ENCODE measurements around the gene ETS1.

ETS1 gene

DNA sequence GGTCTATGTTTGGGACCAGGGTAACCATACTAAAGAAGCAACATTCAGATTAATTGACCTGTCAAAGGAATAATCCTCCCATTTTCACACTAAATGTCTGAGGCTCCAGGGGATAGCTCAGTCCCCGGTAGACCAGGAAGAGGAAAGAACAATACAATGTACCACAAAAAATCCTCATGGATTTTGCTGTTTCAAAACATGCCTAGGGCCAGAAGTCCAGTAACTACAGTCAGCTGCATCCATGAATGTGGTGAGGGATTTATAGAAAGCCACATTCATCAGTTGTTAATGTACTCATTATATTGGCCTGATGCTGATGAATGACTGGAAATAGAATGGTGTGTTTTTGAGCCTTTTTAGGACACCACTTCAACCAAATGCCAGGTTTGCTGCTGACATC, 6.9 kb upstream of the ETS1 start:
- DNase-seq (ENCODE audit: low spot score) = no peak

DNA sequence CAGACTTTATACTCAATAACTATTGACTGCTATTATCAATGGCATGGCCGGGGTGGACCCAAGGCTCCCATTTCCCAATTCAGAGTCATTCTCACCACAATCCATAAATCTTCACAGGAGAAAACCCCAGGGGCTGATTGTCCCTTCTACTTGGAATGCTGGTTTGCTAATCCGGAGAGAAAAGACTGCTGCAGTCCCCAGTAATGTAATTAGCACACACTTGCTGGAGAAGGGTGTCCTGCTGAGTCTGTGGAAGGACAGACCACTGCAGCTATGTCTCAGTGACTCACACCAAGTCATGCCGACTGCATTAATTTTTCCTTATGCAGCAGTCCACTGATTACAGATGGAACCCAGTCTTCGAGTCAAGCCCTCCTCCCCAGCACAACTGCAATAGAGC, 5.9 kb upstream of the ETS1 start:
- no peak for DNase-seq (ENCODE audit: low spot score)

DNA sequence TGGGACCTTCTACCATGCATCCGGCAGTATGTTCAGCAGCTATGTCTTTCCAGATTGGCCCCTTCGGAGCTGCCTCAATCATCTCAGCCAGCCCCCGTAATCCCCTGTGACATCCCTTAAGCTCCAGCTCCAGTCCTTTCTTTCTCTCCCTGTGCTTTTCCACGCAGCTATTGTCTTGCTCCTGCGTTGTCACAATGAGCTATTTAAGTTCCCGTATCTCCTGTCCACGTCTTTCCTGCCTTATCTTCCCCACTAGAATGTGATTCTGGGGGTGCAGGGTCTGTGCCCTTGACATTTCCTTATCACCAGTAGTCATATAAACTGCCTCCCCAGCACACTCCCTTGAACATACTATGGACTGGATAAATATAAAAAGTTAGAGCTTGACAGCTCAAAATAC, 5.1 kb upstream of the ETS1 start:
- DNase-seq (ENCODE audit: low spot score) = no peak

DNA sequence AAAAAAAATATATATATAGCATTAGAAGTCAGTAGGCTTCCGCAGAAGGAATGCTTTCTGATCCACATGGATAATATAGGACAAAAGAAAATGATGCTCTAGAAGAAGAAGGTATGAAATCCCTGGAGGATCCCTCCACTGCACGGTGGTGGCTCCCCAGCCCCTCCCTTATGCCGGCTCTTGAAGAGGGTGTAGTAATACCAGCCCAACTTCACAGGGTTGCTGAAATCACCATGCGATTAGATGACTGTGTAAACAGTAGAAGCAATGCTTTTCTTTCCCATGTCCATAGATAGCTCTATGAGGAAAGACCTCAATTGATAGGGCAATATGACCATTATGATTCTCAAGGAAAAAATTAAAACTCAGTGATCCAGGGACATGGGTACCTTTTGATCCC, 3.2 kb upstream of the ETS1 start:
- DNase-seq (ENCODE audit: low spot score) = no peak

DNA sequence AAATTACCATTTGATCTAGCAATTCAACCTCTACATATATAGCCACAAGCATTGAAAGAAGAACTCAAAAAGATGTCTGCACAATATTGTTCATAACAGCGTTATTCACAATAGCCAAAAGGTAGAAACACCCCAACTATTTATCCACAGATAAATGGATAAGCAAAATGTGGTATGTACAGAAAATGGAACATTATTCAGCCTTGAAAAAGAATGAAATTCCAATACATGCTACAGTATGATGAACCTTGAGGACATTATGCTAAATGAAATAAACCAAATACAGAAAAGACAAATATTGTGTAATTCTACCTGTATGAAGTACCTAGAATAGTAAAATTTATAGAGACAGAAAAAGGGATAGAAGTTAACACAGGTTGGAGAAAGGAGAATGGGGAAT, 2.6 kb upstream of the ETS1 start:
- DNase-seq (ENCODE audit: low spot score) = no peak

DNA sequence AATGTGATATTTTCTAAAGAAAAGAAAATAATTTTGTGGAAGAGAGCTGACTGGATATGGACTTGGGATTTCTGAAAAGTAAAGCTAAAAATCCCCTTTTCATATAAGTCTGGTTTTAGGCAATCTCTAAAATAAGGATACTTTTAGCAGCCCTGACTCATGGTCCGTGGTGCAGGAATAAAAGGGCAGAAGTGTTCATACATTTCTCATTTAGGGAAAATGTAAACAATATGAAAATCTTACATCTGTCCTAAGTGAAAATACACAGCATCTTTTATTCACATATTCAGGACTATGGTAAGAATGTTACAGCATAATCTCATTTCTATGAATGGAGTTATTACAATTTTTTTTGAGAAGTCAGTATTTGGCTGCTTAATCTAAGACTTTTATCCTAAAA, 735 bp upstream of the ETS1 start:
- DNase-seq (ENCODE audit: low spot score) = no peak

DNA sequence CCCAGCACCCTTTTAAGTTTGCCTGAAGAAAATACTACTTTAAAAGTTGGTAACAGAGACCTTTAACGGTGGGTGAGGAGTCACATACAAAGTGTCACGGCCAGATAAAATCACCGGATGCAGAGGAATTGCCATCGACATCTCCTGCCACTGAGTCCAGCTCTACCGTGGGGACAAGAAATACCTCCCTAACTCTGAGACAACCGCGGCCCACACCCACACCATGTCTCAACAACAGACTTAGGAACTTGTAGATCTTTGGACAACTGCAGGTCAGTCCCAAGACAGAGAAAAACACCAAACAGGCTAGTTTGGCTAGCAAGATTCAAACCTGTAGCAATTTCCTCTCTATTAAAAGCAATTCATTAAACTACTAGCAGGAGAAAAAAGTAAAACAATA, 669 bp downstream of the ETS1 start:
- DNase-seq (ENCODE audit: low spot score) = no peak

DNA sequence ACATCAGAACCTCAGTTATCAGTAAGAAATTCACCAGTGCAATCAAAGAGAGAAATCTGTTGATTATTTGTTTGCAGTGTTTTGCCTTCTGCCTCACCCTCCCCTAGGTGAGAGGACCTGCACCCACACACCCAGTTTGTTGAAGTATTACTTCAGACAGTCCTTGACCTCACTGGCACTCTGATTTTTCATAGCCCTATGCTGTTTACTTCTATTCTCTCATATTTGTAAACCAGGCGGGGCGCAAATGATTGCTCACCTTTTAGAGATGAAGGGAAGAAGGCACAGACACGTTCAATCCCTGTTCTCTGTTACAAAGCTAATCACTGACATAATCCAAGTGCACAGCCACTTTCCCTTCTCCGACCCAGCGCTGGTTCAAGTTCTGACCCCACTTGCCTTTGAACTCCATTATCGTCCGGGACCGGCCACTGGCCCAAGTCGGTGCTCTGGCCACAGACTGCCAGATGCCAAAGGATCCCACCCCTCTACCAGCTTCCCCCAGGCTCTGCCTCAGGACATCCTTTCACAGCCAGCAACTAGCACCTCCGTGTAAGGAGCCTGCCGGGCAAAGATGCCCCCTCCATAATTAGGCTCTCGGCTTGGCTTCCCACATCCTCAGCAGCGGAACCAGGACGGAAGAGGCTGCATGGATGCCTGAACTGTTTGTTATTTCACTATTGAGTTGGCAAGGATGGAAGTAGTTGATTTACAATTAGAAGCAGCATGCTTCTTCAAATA, 1.7 kb downstream of the ETS1 start:
- DNase-seq (ENCODE audit: low spot score) = no peak

DNA sequence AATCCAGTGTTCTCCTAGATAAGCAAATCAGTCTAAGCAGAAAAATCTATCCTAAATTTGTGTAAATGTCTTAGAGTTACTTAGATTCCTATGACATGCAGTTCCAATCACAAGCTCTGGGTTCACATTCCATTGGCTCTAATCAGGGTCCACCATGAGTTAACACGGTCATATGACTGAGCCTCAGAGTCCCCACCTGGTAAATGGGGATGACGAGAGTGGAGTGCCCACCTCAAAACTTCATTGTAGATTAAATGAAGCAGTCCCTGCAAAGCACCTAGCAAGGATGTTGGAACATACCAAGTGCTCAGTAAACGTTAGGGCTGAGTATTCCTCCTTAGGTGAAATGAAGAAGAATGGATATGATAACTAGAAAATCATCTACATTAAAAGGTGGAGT, 3.1 kb downstream of the ETS1 start:
- DNase-seq (ENCODE audit: low spot score) = no peak

DNA sequence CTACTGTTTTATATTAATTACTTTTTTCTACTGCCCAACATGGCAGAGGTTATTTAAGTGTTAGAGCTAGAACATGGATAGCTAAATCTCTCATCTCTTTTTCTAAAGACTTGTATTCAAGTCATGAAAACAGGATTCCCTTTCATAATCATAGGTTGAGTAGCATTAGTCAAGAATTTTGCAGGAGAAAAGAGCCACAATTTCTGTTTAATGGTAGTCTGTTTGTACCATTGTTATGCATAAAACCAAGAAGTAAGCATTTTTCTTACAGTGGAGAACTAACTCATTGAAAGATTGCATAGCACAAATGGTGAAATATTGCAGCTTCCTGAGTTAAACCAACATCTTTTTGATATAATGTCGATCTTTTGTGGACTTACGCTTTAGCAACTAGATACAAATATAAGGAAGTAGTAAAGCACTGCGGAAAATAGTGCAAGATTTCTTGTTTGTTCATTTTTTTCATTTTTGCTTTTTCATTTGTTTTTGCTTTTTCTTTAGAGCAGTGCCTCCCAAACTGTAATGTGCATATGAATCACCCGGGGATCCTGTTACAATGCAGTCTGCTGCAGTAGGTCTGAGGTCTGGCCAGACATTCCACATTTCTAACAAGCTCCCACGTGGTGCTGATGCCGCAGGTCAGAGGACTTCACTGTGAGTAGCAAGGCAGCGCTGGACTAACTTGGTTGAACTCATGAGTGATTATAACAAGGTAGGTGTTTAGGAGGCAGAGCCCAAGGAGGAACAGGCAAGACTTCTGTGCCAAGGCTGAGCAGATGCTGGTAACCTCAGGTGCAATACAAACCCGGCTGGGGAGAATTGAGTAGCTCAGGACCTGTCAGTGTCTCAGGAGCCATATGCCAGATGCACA, 4.6 kb downstream of the ETS1 start:
- no peak for DNase-seq (ENCODE audit: low spot score)

DNA sequence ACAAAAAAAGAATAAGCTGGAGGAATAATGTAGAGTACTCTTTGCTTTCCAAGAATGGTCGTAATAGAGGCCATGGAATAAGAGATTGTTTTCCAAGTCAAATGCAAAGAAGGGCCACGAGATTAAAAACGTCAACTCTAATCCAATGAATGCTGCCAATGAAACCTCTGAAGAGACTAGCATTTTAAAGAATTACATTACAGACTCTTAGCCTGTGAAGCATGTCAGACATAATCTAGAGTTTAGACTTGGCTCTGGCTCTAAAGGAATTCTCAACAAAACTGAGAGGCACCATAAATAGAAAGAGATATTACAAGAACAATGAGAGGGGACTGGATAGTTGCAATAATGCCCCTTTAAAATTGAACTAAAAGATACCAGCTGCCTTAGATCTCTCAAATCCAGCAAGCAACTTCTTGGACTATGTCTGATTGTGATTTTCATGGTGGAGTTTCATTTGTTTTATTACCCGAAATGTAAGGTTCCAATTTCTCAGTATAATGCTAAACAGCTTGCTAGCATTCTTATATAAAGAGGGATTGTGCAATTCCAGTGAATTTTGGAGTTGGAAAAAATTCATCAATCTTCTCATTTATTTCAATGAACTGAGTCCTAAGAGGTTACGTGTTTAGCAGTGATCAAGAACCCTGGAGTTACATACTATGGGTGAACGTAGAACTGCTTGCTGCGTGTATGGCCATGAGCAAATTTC, 5.6 kb downstream of the ETS1 start:
- DNase-seq (ENCODE audit: low spot score) = no peak

DNA sequence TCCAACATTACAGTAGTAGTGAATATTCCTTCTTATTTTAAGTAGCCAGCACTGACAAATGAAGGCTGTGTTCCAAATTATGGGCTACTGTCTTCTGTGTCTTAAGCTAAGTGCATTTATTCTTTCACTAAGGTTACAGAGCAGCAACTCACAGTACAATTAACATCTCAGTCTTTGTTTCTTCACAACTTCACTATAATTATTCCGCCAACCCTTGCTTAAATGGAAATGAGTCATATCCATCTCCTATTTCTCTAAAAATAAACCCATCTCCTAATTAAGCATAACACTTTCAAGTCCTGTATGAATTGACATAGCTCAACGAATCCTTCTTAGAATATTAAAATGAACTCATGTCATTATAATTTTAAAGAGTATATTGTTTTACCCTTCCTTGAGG, 6.7 kb downstream of the ETS1 start:
- no peak for DNase-seq (ENCODE audit: low spot score)

DNA sequence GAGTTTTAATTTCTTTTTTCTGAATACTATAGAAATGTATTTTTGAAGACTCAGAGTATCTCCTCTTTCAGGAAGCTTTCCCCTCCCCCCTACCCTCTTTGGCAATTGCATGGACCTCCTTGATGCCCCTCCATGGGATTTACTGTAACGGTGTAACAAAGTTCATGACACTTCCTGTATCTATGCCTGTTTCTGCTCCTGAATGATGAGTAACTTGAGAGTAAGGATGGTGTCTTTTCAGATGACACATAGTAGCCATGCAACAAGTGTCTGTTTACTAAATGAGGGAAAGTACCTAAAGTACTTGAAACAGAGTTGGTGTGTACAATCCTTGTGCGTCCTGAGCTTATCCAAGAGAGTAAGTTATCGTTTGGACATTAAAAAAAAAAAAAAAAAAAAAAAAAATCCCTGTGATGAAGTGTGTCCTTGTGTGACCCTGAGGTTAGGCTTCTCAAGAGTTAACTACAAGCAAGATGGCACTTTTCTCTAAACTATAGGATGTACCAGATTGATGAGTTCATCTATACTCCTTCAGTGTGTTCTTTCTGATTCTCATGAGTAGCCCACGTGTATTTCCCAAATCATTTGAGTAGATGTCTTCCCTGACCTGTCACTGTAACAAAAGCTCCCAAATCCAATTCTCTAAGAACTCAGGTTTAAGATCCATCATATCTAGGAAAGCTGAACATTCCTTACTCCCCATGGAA, 7.4 kb downstream of the ETS1 start:
- DNase-seq (ENCODE audit: low spot score) = no peak

DNA sequence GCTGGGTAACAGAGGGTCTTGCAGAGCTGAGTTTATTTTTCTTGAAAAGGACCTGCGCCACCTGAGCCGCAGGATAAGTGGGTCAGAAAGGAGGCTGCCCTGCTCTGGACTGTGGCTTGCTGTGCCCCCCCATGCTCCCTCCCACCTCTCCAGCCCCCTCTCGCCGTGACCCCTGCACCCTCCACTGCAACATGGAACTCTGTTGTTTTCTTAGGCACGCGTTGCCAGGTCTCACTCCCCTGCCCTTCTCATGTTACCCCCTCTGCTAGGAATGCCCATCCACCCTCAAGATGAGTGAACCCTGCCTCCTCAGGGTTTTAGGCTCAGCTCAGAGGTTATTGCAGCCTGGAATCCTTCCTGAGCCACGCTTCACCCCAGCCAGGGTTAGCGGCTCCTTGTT, 10.8 kb downstream of the ETS1 start:
- DNase-seq (ENCODE audit: low spot score) = no peak

DNA sequence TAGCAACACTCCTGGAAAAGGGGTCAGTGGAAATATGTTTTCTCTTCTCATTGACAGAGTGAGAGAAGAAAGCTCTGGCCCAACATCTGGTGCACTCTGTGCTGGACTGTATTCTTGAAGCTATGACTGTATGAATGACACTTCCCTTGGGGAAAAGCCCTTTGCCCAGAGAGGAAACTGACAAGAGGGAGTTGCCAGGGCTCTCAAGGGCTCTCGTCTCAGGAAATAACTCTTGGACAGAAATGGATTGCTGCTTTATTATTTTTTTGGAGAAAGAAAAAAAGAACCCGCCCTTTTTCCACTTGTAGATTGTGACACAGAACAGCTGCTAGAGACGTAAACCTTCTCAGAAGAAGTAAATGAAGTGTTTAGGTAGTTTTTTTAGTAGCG, 11.4 kb downstream of the ETS1 start:
- DNase-seq (ENCODE audit: low spot score) = no peak

DNA sequence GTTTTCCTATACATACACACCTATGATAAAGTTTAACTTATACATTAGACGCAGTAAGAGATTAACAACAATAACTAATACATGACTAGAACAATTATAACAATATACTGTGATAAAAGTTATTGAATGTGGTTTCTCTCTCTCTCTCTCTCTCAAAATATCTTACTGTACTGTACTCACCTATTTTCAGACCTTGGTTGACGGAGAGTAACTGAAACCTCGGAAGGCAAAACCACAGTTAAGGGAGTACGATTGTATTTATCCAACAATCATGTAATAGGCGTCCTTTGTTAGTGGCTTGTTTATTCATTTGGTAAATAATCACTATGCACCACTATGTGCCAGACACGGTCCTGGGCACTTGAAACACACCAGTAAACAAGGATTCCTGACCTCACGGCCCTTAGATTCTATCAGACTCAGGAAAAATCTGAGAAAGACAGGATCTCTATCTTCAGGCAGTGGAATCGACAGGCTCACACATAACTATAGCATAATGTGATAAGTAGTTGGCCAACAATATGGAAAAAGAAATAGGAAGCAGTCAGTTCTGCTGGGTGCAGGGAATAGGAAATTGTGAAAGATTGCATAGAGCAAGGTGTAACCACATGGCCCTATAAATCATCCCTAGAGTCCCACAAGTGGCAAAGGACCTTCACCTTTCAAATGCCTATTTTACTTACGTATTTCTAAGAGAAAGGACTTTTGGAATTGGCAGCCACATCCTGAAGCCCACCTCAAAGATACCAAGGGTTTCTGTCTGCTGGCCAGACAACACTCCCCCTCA, 12.0 kb downstream of the ETS1 start:
- DNase-seq (ENCODE audit: low spot score) = no peak

DNA sequence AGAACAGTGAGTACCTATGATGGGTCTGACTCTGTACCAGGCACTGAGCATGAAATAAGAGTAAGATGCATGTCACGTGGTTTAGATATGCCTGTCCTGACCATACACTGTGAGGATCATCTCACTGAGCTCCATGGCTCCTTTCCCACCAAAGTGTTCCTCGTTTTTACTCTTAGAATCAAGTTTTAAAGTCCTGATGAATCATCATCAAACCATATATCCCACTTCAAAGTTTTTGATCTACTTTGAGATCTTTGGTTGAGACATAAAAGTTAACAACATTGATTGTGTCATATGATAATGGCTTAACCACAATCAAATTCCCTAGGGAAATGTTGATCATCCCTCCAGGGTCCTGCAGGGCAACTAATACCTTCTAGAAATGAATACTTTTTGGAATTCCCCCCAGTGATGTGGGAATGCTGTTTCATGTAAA, 12.8 kb downstream of the ETS1 start:
- DNase-seq (ENCODE audit: low spot score) = no peak

DNA sequence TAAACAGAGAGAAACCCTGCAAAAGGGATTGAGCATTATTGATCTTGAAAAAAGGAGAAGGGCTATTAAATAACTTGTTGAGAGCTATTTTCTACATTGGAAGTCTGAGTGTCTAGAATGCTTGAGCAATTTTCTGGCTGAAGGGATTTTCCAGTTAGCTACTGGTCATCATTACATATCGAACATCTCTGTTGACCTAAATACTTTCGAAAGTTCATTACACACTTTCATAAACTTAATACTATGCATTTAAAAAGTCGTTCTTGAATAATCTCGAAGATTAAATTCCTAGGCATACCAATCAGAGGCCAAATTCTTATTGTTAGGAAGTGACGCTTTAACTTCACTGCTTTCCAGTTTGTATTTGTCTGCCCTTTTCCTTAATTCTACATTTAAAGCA, 13.7 kb downstream of the ETS1 start:
- DNase-seq (ENCODE audit: low spot score) = no peak

DNA sequence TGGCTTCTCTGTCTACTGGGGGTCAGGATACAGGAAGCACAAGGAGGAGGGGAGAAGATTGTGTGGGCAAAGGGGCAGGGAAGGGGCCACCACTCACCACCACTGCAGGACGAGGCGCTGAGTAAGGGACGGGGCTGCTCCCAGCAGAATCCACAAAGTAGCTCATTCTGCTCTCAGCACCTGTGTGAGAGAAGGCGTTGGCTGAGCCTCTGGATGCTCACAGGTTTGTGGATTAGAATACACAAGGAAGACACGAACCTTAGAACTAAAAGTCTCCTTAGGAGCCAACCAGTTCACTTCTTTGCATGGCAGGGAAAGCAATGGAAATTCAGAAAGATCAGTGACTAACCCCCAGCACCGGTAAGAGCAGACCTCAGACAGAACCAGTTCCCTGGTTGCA, 14.4 kb downstream of the ETS1 start:
- DNase-seq (ENCODE audit: low spot score) = no peak

DNA sequence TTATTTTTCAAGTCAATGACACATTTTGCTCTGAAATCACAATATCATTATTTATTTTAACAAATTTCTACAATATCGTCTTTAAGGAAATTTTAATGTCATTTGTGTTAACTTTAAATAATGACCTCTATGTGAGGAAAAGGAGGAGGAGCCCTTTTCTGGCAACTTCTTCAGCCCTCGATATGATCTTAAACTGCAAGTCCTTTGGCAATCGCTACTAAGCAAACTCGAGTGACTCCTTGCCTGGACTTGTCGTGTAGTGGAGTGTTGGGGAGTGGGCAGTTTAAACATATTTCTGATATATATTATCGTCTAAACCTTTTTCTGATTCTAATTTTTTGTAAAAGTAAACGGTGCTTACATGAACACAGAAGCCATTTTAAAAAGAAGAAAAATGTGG, 16.7 kb downstream of the ETS1 start:
- no peak for DNase-seq (ENCODE audit: low spot score)

DNA sequence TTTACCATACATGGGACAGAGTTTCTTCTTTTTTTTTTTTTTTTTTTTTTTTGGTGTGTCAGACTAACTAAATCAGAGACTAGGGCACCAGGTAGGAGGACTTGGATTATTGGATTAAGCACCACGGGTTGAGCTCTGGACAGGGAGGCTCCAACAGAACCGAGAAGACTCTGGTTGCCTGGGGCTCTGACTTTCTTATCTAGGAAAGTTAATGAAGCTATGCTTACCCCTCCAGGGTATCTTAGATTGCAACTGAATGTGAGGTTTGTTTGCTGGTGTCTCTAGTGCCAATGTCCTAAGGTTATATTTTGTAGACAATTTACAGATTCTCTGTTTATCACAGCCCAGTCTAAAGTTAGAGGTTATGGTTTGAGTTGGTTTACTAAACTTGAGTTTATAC, 18.1 kb downstream of the ETS1 start:
- no peak for DNase-seq (ENCODE audit: low spot score)
